Measurements from ENCODE around the gene LYPD5. TPM values are rescaled to one million over a fixed set of nuclear protein-coding genes. Genes with fewer than 3 reads are reported as not detected.
"Not testable (repeated sequence)": the region's sequence is repeated elsewhere in the genome, so short reads cannot be mapped to it uniquely, and the experiment has no call there.

The LYPD5 gene
- total RNA-seq, 4 donors from 2014 or later = 93.8 to 231 (median 117) TPM

DNA sequence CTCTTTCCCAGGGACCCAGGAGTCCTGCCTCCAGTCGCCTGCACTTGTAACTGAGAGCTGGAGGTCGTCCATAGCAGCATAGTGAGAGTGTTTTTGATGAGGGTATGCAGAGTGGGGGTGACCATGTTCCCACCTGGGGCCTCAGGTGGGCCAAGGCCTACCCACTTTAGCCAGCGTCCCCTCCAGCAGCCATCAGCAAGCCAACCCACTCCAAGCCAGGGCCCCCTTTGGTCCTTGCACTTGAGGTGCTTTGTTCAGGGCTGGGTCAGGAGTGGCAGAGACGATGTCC lies 35.5 kb downstream of the LYPD5 start:
- intact Hi-C loops (cut with DNase I; ENCODE audit: low total_unique reads) = loop anchor here (10.0 kb wide), 1 partner anchor 312 kb away; no protein-coding TSS in a partner anchor
- no peak overlapping the region for H3K4me3 ChIP-seq (ENCODE audit: low read depth, poor library complexity, severe bottlenecking)
- TF ChIP-seq, protein P1, sequence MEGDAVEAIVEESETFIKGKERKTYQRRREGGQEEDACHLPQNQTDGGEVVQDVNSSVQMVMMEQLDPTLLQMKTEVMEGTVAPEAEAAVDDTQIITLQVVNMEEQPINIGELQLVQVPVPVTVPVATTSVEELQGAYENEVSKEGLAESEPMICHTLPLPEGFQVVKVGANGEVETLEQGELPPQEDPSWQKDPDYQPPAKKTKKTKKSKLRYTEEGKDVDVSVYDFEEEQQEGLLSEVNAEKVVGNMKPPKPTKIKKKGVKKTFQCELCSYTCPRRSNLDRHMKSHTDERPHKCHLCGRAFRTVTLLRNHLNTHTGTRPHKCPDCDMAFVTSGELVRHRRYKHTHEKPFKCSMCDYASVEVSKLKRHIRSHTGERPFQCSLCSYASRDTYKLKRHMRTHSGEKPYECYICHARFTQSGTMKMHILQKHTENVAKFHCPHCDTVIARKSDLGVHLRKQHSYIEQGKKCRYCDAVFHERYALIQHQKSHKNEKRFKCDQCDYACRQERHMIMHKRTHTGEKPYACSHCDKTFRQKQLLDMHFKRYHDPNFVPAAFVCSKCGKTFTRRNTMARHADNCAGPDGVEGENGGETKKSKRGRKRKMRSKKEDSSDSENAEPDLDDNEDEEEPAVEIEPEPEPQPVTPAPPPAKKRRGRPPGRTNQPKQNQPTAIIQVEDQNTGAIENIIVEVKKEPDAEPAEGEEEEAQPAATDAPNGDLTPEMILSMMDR (IDR thresholded peaks at IDR 0.05) = no peak
- TF ChIP-seq POLR2A (IDR thresholded peaks at IDR 0.05) = no peak
- 80 to 85% methylated on average over 4 of the region's 4 CpGs for WGBS, 2 donors
- no peak for DNase-seq (ENCODE audit: low spot score in 2 of 2)

DNA sequence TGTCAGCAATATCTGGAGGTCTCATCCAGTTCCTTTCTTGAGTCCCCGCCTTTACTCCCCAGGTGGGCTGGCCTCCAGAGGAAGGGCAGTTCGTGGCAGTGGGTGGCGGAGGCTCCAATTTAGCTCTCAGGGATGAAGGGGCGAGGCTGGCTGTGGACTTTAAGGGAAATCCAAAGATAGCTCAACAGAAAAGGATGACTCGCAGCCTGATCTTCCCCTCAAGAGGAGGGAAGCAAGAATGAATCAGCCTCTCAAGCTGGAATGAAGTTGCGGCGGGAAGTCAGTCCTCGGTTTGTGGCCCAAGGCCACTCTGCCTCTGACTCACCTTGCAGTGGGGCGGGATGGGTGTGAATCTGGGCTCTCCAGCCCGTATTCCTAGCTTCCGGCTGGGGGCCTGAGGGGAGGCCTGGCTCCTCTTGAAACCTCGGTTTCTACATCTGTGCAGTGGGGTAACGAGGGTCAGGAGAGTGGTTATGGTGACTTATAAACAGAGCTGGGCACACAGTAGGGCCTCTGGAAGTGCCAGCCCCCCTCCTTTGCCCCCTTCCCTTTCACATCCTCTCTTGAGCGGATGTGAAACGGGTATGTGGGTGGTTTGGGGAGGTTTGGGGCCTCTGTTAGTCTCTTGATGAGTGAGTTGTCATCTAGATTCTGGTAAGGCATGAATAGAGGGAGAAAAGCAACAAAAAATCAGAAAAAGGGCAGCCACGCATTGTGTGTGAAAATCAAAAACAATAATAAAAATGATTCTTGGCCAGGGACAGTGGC lies 37.0 kb downstream of the LYPD5 start:
- intact Hi-C loops (cut with DNase I; ENCODE audit: low total_unique reads) = loop anchor here (10.0 kb wide), 1 partner anchor 310 kb away; no protein-coding TSS in a partner anchor
- DNase-seq (ENCODE audit: low spot score in 2 of 2) = peak; percentile 71 to 93
- 21 to 25% methylated on average over 15 to 16 of the region's 16 CpGs for WGBS, 2 donors

DNA sequence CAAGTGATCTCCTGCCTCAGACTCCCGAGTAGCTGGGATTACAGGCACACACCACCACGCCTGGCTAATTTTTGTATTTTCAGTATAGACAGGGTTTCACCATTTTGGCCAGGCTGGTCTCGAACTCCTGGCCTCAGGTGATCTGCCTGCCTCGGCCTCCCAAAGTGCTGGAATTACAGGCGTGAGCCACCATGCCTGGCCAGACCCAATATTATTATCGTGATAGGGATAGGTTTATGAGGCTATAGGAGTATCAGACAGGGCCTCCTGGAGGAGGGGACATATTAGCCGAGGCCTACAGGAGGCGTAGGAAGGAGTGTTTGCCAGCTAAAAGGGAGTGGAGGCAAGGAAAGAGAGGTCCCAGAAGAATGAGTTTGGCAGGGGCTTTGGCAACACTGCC lies 37.6 kb downstream of the LYPD5 start:
- WGBS, 2 donors = 62 to 63% methylated on average over 8 of the region's 8 CpGs
- intact Hi-C loops (cut with DNase I; ENCODE audit: low total_unique reads) = loop anchor here (10.0 kb wide), 1 partner anchor 310 kb away; no protein-coding TSS in a partner anchor
- not testable (repeated sequence) for H3K4me3 ChIP-seq (ENCODE audit: low read depth, poor library complexity, severe bottlenecking)

More for the DNA sequence above, 37.0 kb downstream of the LYPD5 start:
- H3K4me3 ChIP-seq (ENCODE audit: low read depth, poor library complexity, severe bottlenecking) = no peak overlapping the region
- TF ChIP-seq, protein P1 (IDR thresholded peaks at IDR 0.05) = no peak
- TF ChIP-seq POLR2A (IDR thresholded peaks at IDR 0.05) = no peak

DNA sequence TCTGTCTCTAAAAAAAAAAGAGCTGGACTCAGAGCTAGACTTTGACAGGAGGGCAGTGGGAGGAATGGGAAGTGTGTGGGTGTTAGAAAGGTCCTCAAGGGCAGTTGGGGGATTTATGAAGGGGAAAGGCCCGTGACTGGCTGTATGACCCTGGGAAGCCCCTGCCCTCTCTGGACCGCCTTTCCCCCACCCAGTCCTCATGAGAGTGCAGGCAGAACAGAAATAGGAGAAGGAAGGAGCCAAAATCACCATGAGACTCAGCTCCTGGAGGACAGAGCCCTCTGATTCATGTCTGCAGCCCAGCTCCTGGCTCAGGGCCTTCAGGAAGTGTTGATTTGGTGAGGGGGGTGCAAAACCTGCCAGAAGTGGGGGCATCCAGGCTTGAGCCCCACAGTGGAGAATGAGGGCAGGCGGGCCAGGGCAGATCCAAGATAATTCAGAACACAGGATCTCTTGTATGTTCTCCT lies 38.7 kb downstream of the LYPD5 start:
- TF ChIP-seq, protein P1 (IDR thresholded peaks at IDR 0.05) = no peak
- no peak for TF ChIP-seq POLR2A (IDR thresholded peaks at IDR 0.05)
- 52 to 60% methylated on average over 3 of the region's 3 CpGs for WGBS, 2 donors
- no peak overlapping the region for H3K4me3 ChIP-seq (ENCODE audit: low read depth, poor library complexity, severe bottlenecking)
- DNase-seq (ENCODE audit: low spot score in 2 of 2) = no peak
- intact Hi-C loops (cut with DNase I; ENCODE audit: low total_unique reads) = loop anchor here (10.0 kb wide), 1 partner anchor 309 kb away; no protein-coding TSS in a partner anchor

More for the DNA sequence above, 37.6 kb downstream of the LYPD5 start:
- DNase-seq (ENCODE audit: low spot score in 2 of 2) = not testable (repeated sequence)

DNA sequence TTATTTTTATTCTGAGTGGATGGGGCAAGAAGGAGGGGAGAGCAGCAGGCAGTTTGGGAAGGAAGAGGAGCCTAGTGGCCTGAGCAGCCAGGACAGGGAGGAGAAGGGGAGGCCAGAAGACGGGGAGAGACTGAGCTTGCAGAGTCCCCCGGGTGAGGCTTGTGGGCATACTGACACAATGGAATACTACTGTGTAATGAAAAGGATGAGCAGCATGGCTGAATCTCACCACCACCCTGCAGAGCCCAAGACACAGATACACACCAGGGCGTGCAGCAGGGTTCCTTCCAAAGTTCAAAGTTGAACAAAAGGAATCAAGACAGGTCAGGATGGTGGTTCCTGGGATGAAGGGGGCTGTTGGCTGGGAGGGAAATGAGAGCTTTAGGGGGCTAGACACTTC lies 39.4 kb downstream of the LYPD5 start:
- 87 to 92% methylated on average over 3 of the region's 3 CpGs for WGBS, 2 donors
- TF ChIP-seq POLR2A (IDR thresholded peaks at IDR 0.05) = no peak
- TF ChIP-seq, protein P1 (IDR thresholded peaks at IDR 0.05) = no peak

DNA sequence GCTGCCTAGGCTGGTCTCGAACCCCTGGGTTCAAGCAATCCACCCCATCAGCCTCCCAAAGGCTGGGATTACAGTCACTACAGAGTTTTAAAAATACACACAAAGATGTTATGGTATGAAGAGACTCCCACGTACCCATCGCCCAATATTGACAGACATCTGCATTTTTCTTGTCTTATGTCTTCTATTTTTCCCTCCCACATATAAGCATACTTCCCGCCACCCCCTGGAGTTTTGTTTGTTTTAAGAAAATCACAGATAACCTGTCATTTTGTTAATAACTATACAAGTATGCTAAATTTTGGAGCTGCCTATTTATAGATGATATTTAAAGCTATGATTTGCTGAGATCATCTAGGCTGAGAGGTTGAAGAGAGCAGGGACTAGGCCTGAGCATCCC lies 41.3 kb downstream of the LYPD5 start:
- DNase-seq (ENCODE audit: low spot score in 2 of 2) = no peak
- H3K4me3 ChIP-seq (ENCODE audit: low read depth, poor library complexity, severe bottlenecking) = no peak overlapping the region
- intact Hi-C loops (cut with DNase I; ENCODE audit: low total_unique reads) = loop anchor here (10.0 kb wide), 1 partner anchor 306 kb away; no protein-coding TSS in a partner anchor
- TF ChIP-seq POLR2A (IDR thresholded peaks at IDR 0.05) = no peak
- TF ChIP-seq, protein P1 (IDR thresholded peaks at IDR 0.05) = no peak
- WGBS, 2 donors = 90 to 94% methylated on average over 4 of the region's 4 CpGs

More for the DNA sequence above, 39.4 kb downstream of the LYPD5 start:
- H3K4me3 ChIP-seq (ENCODE audit: low read depth, poor library complexity, severe bottlenecking) = no peak overlapping the region
- intact Hi-C loops (cut with DNase I; ENCODE audit: low total_unique reads) = loop anchor here (10.0 kb wide), 1 partner anchor 308 kb away; no protein-coding TSS in a partner anchor
- no peak for DNase-seq (ENCODE audit: low spot score in 2 of 2)
